ENCODE results near the gene HTRA2. TPM values are rescaled to one million over a fixed set of nuclear protein-coding genes. Genes with fewer than 3 reads are reported as not detected.
A peak's percentile ranks its signal among the peaks of the same experiment; 100 is the strongest.

Gene HTRA2
- total and polyA plus RNA-seq, 9 of the 15 experiments (the other 6 are each of a cell fraction or from before 2014, with no cell fraction given): 54.2 to 71.2 (median 65.8) TPM

GRCh38 chr2:74548900-74549826 is 19.4 kb downstream of the HTRA2 start (continued):
- TF ChIP-seq, protein P1, sequence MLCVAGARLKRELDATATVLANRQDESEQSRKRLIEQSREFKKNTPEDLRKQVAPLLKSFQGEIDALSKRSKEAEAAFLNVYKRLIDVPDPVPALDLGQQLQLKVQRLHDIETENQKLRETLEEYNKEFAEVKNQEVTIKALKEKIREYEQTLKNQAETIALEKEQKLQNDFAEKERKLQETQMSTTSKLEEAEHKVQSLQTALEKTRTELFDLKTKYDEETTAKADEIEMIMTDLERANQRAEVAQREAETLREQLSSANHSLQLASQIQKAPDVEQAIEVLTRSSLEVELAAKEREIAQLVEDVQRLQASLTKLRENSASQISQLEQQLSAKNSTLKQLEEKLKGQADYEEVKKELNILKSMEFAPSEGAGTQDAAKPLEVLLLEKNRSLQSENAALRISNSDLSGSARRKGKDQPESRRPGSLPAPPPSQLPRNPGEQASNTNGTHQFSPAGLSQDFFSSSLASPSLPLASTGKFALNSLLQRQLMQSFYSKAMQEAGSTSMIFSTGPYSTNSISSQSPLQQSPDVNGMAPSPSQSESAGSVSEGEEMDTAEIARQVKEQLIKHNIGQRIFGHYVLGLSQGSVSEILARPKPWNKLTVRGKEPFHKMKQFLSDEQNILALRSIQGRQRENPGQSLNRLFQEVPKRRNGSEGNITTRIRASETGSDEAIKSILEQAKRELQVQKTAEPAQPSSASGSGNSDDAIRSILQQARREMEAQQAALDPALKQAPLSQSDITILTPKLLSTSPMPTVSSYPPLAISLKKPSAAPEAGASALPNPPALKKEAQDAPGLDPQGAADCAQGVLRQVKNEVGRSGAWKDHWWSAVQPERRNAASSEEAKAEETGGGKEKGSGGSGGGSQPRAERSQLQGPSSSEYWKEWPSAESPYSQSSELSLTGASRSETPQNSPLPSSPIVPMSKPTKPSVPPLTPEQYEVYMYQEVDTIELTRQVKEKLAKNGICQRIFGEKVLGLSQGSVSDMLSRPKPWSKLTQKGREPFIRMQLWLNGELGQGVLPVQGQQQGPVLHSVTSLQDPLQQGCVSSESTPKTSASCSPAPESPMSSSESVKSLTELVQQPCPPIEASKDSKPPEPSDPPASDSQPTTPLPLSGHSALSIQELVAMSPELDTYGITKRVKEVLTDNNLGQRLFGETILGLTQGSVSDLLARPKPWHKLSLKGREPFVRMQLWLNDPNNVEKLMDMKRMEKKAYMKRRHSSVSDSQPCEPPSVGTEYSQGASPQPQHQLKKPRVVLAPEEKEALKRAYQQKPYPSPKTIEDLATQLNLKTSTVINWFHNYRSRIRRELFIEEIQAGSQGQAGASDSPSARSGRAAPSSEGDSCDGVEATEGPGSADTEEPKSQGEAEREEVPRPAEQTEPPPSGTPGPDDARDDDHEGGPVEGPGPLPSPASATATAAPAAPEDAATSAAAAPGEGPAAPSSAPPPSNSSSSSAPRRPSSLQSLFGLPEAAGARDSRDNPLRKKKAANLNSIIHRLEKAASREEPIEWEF (CRISPR knock-in tag; IDR thresholded peaks at IDR 0.05): no peak
- TF ChIP-seq MEF2A (IDR thresholded peaks at IDR 0.05; ENCODE audit: control insufficient read depth, low read depth, low read length) (no peak), ETV6 (IDR thresholded peaks at IDR 0.05; ENCODE audit: borderline replicate concordance in 1 of 2, low read depth in 2 of 2, low read length in 1 of 2) (no peak), ETV6 (CRISPR knock-in tag; IDR thresholded peaks at IDR 0.05; ENCODE audit: borderline replicate concordance) (no peak), HNRNPL (IDR thresholded peaks at IDR 0.05; ENCODE audit: low read depth, low read length) (no peak), MYC (IDR thresholded peaks at IDR 0.05; ENCODE audit: low read depth, low read length) (peak; percentile 67; the same call in 1 of the 2 replicates), MYC (CRISPR knock-in tag; IDR thresholded peaks at IDR 0.05; ENCODE audit: borderline replicate concordance, low read depth) (no peak), NR3C1 (CRISPR knock-in tag; IDR thresholded peaks at IDR 0.05) (no peak), NRF1 (conservative IDR thresholded peaks at IDR 0.05 in 1 of 2, IDR thresholded peaks at IDR 0.05 in 1 of 2) (peak; percentile 83 to 85; a peak in 3 of 4 replicates), RBFOX2 (IDR thresholded peaks at IDR 0.05; ENCODE audit: low read depth, low read length) (peak; percentile 87), EP300 (IDR thresholded peaks at IDR 0.05; ENCODE audit: low read length) (peak; percentile 2; the same call in 1 of the 2 replicates), ZBTB33 (CRISPR knock-in tag; IDR thresholded peaks at IDR 0.05) (peak; percentile 96), YY1 (IDR thresholded peaks at IDR 0.05; ENCODE audit: borderline replicate concordance in 1 of 3, control insufficient read depth in 1 of 3, extremely low read depth in 1 of 3, insufficient read depth in 3 of 3, insufficient read length in 1 of 3, insufficient replicate concordance in 2 of 3, low read depth in 1 of 3, low read length in 2 of 3) (peak in 2 of 3 experiments; percentile 73 to 75), EGR1 (conservative IDR thresholded peaks at IDR 0.05) (peak; percentile 66), PURB (CRISPR knock-in tag; IDR thresholded peaks at IDR 0.05; ENCODE audit: low read depth) (no peak)

Data from K562 (cell line).